ENCODE data around the gene KIRREL1. TPM values are rescaled to one million over a fixed set of nuclear protein-coding genes. Genes with fewer than 3 reads are reported as not detected.

The KIRREL1 gene
- total and polyA plus RNA-seq, 2 of the 13 experiments (the other 11 are each of a cell fraction or from before 2014, with no cell fraction given): 0.02 to 0.03 TPM

GRCh38 chr1:158028969-158029368 lies 35.5 kb downstream of the KIRREL1 start:
- POLR2A ChIA-PET: no interaction called here
- TF ChIP-seq ZNF121 (CRISPR knock-in tag; IDR thresholded peaks at IDR 0.05): no peak
- TF ChIP-seq ZNF614 (CRISPR knock-in tag; IDR thresholded peaks at IDR 0.05; ENCODE audit: borderline replicate concordance): no peak
- TF ChIP-seq ATRX (CRISPR knock-in tag; IDR thresholded peaks at IDR 0.05; ENCODE audit: borderline replicate concordance): no peak
- no peak for TF ChIP-seq ZKSCAN8 (CRISPR knock-in tag; IDR thresholded peaks at IDR 0.05; ENCODE audit: borderline replicate concordance)
- TF ChIP-seq ZNF160 (CRISPR knock-in tag; IDR thresholded peaks at IDR 0.05): no peak
- TF ChIP-seq SOX6 (IDR thresholded peaks at IDR 0.05): no peak
- no peak for TF ChIP-seq SOX6 (CRISPR knock-in tag; IDR thresholded peaks at IDR 0.05)
- no peak for TF ChIP-seq TEAD2 (CRISPR knock-in tag; IDR thresholded peaks at IDR 0.05)
- TF ChIP-seq TFE3 (CRISPR knock-in tag; IDR thresholded peaks at IDR 0.05): no peak
- no peak for TF ChIP-seq NCOA2 (CRISPR knock-in tag; IDR thresholded peaks at IDR 0.05)
- TF ChIP-seq BRD4 (CRISPR knock-in tag; IDR thresholded peaks at IDR 0.05): no peak
- no peak for TF ChIP-seq ZMYM2 (CRISPR knock-in tag; IDR thresholded peaks at IDR 0.05)
- no peak for TF ChIP-seq NKX3-1 (CRISPR knock-in tag; IDR thresholded peaks at IDR 0.05)
- no peak for TF ChIP-seq SIX1 (CRISPR knock-in tag; IDR thresholded peaks at IDR 0.05; ENCODE audit: borderline replicate concordance)
- no peak for TF ChIP-seq GTF2F1 (IDR thresholded peaks at IDR 0.05; ENCODE audit: low read length)
- TF ChIP-seq CREB1 (IDR thresholded peaks at IDR 0.05): no peak
- no peak for TF ChIP-seq CREB1 (CRISPR knock-in tag; IDR thresholded peaks at IDR 0.05)
- no peak for TF ChIP-seq SMAD1 (CRISPR knock-in tag; IDR thresholded peaks at IDR 0.05; ENCODE audit: borderline replicate concordance, low read depth)
- no peak for TF ChIP-seq KDM5A (IDR thresholded peaks at IDR 0.05; ENCODE audit: borderline replicate concordance, low read length)
- no peak for TF ChIP-seq ZNF619 (CRISPR knock-in tag; IDR thresholded peaks at IDR 0.05)
- no peak for TF ChIP-seq ZNF766 (CRISPR knock-in tag; IDR thresholded peaks at IDR 0.05; ENCODE audit: borderline replicate concordance)
- Histone ChIP-seq H4K20me1 (ENCODE audit: insufficient read depth, low read length) (no peaks in the 10 kb centered on the region), H2AFZ (ENCODE audit: low read length) (no peak overlapping the region), H3K4me3 (replicated peaks in 1 of 3; ENCODE audit: insufficient read depth in 1 of 3, low read depth in 2 of 3, low read length in 3 of 3) (no peak overlapping the region), H3K27me3 (ENCODE audit: control insufficient read depth in 1 of 2, insufficient read depth in 2 of 2, low read length in 2 of 2) (no peaks in the 10 kb centered on the region), H3K36me3 (replicated peaks in 1 of 2; ENCODE audit: control insufficient read depth in 1 of 2, insufficient read depth in 2 of 2, low read length in 2 of 2) (no peaks in the 10 kb centered on the region), H3K79me2 (ENCODE audit: insufficient read depth, low read length) (no peaks in the 10 kb centered on the region), H3K9ac (ENCODE audit: insufficient read depth, low read depth, low read length) (no peak overlapping the region), H3K4me1 (ENCODE audit: insufficient read depth, low read length) (no peaks in the 10 kb centered on the region), H3K4me2 (ENCODE audit: low read depth, low read length) (no peak overlapping the region), H3K27ac (ENCODE audit: extremely low read length, insufficient read depth, low read length) (no peak overlapping the region), H3K9me3 (ENCODE audit: low read length) (no peaks in the 10 kb centered on the region)
- no peak for FAIRE-seq
- in situ Hi-C loops (cut with HindIII; ENCODE audit: extremely low pct_ligation_motif_present, low pct_unique_long_range_greater_than_20kb): no loop called here
- no peak for DNase-seq (ENCODE audit: low spot score)
- CTCF ChIA-PET (ENCODE audit: low intra/inter-chr PET ratio, low total read pairs): no interaction called here
- no TSS peak for BruUV-seq (replicated peaks)
- intact Hi-C loops (cut with micrococcal nuclease; ENCODE audit: unreplicated experiment): no loop called here
- ATAC-seq: no peak
- WGBS (ENCODE audit: low lambda C conversion rate): 40% methylated on average over 4 of the region's 4 CpGs

Measured in HepG2 (cell line).